IMR-90 (cell line): ENCODE data around the gene ZNF23. TPM values are rescaled to one million over a fixed set of nuclear protein-coding genes. Genes with fewer than 3 reads are reported as not detected.

Experiments used
- ATAC-seq: fragments of 200-7000 bp; cut with Tn5 transposase; 2 replicates; pipeline ENCODE4 v1.9.1; 2020; ENCODE audit warnings: low read depth, mild to moderate bottlenecking, moderate library complexity
- BruUV-seq: library from RNA; stranded (reverse); fragments of 400-500 nt; replicated peaks from 2 replicates; lab custom pipeline; 2021; lab: Mats Ljungman, UMichigan
- CTCF ChIA-PET: fragments of 300-600 bp; formaldehyde crosslinking; extraction: SDS; loops from one replicate; lab custom pipeline; 2021; ENCODE audit warnings: antibody characterized with exemption; lab: Yijun Ruan, JAX
- POLR2A ChIA-PET: fragments of 300-600 bp; sonication (Branson Sonifier 250); formaldehyde crosslinking; loops from one replicate; lab custom pipeline; 2022; ENCODE audit warnings: antibody characterized with exemption; ENCODE audit not compliant: unreplicated experiment; lab: Charles Lee
- DNase-seq: peaks from one replicate; pipeline ENCODE4 v3.0.0; 2013
- H2AFZ ChIP-seq: replicated peaks from 2 replicates; pipeline ENCODE3; 2013; ENCODE audit warnings: low read length, mild to moderate bottlenecking; ENCODE audit not compliant: poor library complexity
- H2AK5ac ChIP-seq: 2 replicates; pipeline ENCODE4 v1.6.1; 2013; ENCODE audit warnings: low read depth, low read length, inconsistent platforms
- H2AK9ac ChIP-seq: replicated peaks from 2 replicates; pipeline ENCODE3; 2013; ENCODE audit warnings: mild to moderate bottlenecking, low read depth, low read length, moderate library complexity; ENCODE audit not compliant: poor library complexity
- H2BK120ac ChIP-seq: 2 replicates; pipeline ENCODE4 v1.6.1; 2013; ENCODE audit warnings: low read depth, low read length, inconsistent platforms
- H2BK15ac ChIP-seq: 3 replicates; pipeline ENCODE4 v1.6.1; 2013; ENCODE audit warnings: low read depth, low read length, inconsistent platforms
- H2BK20ac ChIP-seq: 2 replicates; pipeline ENCODE4 v1.6.1; 2013; ENCODE audit warnings: low read depth, mild to moderate bottlenecking, inconsistent platforms, low read length, moderate library complexity
- H2BK5ac ChIP-seq: 2 replicates; pipeline ENCODE4 v1.6.1; 2013; ENCODE audit warnings: mild to moderate bottlenecking, low read depth, low read length, inconsistent platforms; ENCODE audit not compliant: poor library complexity, severe bottlenecking
- H3K14ac ChIP-seq: replicated peaks from 2 replicates; pipeline ENCODE4 v1.6.1; 2013; ENCODE audit warnings: low read depth, low read length, inconsistent platforms
- H3K18ac ChIP-seq: 2 replicates; pipeline ENCODE4 v1.6.1; 2013; ENCODE audit warnings: low read depth, low read length, control low read depth
- H3K23ac ChIP-seq: 2 replicates; pipeline ENCODE4 v1.6.1; 2013; ENCODE audit warnings: low read depth, low read length, inconsistent platforms
- H3K27ac ChIP-seq: 2 replicates; pipeline ENCODE4 v1.5.1; 2013; ENCODE audit warnings: mild to moderate bottlenecking, control low read depth, low read length; ENCODE audit not compliant: insufficient read depth
- H3K27me3 ChIP-seq: 2 replicates; pipeline ENCODE4 v1.6.1; 2013; ENCODE audit warnings: low read length; ENCODE audit not compliant: control insufficient read depth, insufficient read depth
- H3K36me3 ChIP-seq: 2 replicates; pipeline ENCODE4 v1.6.1; 2013; ENCODE audit warnings: low read length, mixed read lengths; ENCODE audit not compliant: control insufficient read depth, insufficient read depth
- H3K4ac ChIP-seq: 2 replicates; pipeline ENCODE4 v1.6.1; 2013; ENCODE audit warnings: low read depth, low read length, inconsistent platforms
- H3K4me1 ChIP-seq: 2 replicates; pipeline ENCODE4 v1.6.1; 2013; ENCODE audit warnings: low read length, mixed read lengths; ENCODE audit not compliant: control insufficient read depth, insufficient read depth
- H3K4me2 ChIP-seq: 2 replicates; pipeline ENCODE4 v1.6.1; 2013; ENCODE audit warnings: low read depth, mild to moderate bottlenecking, control low read depth, low read length, moderate library complexity
- H3K4me3 ChIP-seq: 2 replicates; pipeline ENCODE4 v1.5.1; 2013; ENCODE audit warnings: low read depth, mild to moderate bottlenecking, control low read depth, low read length, moderate library complexity; ENCODE audit not compliant: insufficient read depth
- H3K56ac ChIP-seq: 2 replicates; pipeline ENCODE4 v1.6.1; 2013; ENCODE audit warnings: low read length, inconsistent platforms; ENCODE audit not compliant: insufficient read depth; ENCODE audit errors: extremely low read depth
- H3K79me1 ChIP-seq, 2 experiments: 2 replicates each; pipeline ENCODE4 v1.6.1; 2013; ENCODE audit warnings: low read length in 2 of 2, inconsistent platforms in 1 of 2, low read depth in 1 of 2
- H3K9ac ChIP-seq: 2 replicates; pipeline ENCODE4 v1.6.1; 2013; ENCODE audit warnings: low read depth, low read length, control low read depth
- H3K9me1 ChIP-seq: 2 replicates; pipeline ENCODE4 v1.6.1; 2013; ENCODE audit warnings: low read length, inconsistent platforms; ENCODE audit not compliant: insufficient read depth
- H3K9me3 ChIP-seq: 2 replicates; pipeline ENCODE4 v1.6.1; 2013; ENCODE audit warnings: low read length; ENCODE audit not compliant: control insufficient read depth, insufficient read depth
- H4K20me1 ChIP-seq: 2 replicates; pipeline ENCODE4 v1.6.1; 2013; ENCODE audit warnings: low read length, inconsistent platforms; ENCODE audit not compliant: insufficient read depth
- H4K5ac ChIP-seq: 2 replicates; pipeline ENCODE4 v1.6.1; 2013; ENCODE audit warnings: mild to moderate bottlenecking, low read depth, low read length, control low read depth
- H4K8ac ChIP-seq, 2 experiments: 2 replicates each; pipeline ENCODE4 v1.6.1; 2013; ENCODE audit warnings: low read depth in 2 of 2, low read length in 2 of 2, control low read depth in 1 of 2, inconsistent platforms in 1 of 2
- H4K91ac ChIP-seq: 2 replicates; pipeline ENCODE4 v1.6.1; 2013; ENCODE audit warnings: low read depth, low read length, inconsistent platforms; ENCODE audit not compliant: insufficient read depth
- CHD1 ChIP-seq: IDR thresholded peaks from 2 replicates; pipeline ENCODE4 v1.6.1; 2012; ENCODE audit warnings: low read depth, low read length, improper control_type of control experiment
- MAFK ChIP-seq: IDR thresholded peaks from 2 replicates; pipeline ENCODE4 v1.6.1; 2012; ENCODE audit warnings: low read depth, low read length, improper control_type of control experiment
- POLR2A ChIP-seq: IDR thresholded peaks from 2 replicates; pipeline ENCODE4 v1.6.1; 2012; ENCODE audit warnings: mild to moderate bottlenecking, low read depth, low read length
- RCOR1 ChIP-seq: IDR thresholded peaks from 2 replicates; pipeline ENCODE4 v1.6.1; 2012; ENCODE audit warnings: mild to moderate bottlenecking, low read length, improper control_type of control experiment; ENCODE audit not compliant: insufficient replicate concordance
- RFX5 ChIP-seq: IDR thresholded peaks from 2 replicates; pipeline ENCODE4 v1.8.0; 2012; ENCODE audit warnings: low read depth, mild to moderate bottlenecking, low read length, moderate library complexity
- USF2 ChIP-seq: fragments of 150-350 bp; IDR thresholded peaks from 2 replicates; pipeline ENCODE4 v1.6.1; 2017; ENCODE audit warnings: mild to moderate bottlenecking, antibody characterized with exemption, low read length, low read depth
- WGBS, 2 experiments: methylation state at CpG; one replicate each; pipeline versions ENCODE4 v1.1.5 to v1.1.7; 2013; ENCODE audit warnings: missing lambda C conversion rate in 2 of 2; ENCODE audit not compliant: insufficient read length in 1 of 2; ENCODE audit errors: extremely low coverage in 2 of 2; 5-methylcytosine and 5-hydroxymethylcytosine counted together
- dilution Hi-C: fragments of 300-500 bp; cut with HindIII; formaldehyde crosslinking; loops from one replicate; pipeline ENCODE4 v1.14.3; 2018; ENCODE audit warnings: low sequenced_read_pairs; ENCODE audit not compliant: unreplicated experiment
- in situ Hi-C: fragments of 300-500 bp; cut with MboI; formaldehyde crosslinking; loops from 3 replicates; pipeline ENCODE4 v1.14.3; 2019; ENCODE audit warnings: low sequenced_read_pairs, inconsistent platforms, mixed read lengths
- intact Hi-C: fragments of 100-400 bp; cut with micrococcal nuclease; formaldehyde crosslinking; loops from 2 replicates; pipeline ENCODE4 v1.10.0; 2022
- polyA plus RNA-seq, 3 experiments: library from polyadenylated mRNA; depleted of rRNA; stranded (reverse); fragments of >200 nt; gene quantifications; 2 replicates each; pipeline ENCODE4 v1.2.3, GENCODE V29; 2012; ENCODE audit warnings: low replicate concordance in 1 of 3
- total RNA-seq: library from RNA; depleted of rRNA; stranded (reverse); fragments of >200 nt; gene quantifications from 2 replicates; pipeline ENCODE4 v1.2.3, GENCODE V29; 2012

Gene ZNF23
- total and polyA plus RNA-seq, 2 of the 4 experiments (the other 2 are of a cell fraction): 7.5 to 8.8 TPM

DNA sequence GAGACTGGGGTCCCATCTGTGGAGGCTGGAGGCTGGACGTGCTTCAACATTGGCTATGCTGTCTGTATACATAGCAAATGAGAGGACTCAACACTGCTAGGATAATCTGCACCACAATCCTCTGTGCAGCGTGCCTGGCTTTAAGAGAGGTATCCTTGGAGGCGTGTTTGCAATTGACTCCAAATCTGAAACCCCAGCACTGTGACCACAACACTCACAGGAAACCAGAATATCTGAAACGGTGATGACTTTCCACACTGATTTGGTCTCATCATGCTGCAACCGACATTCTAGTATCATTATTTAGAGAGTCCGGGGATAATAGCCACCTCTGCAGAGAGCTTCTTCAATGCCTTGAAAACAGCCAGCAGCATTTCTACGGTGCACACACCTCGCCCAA, 55.3 kb downstream of the ZNF23 start:
- Histone ChIP-seq H3K4me1 (no peaks in the 10 kb centered on the region), H3K27ac (no peak overlapping the region), H2AK5ac (no peak overlapping the region), H3K9me1 (no peaks in the 10 kb centered on the region), H4K5ac (no peak overlapping the region), H2BK5ac (no peak overlapping the region), H3K4me2 (no peak overlapping the region), H3K9me3 (no peaks in the 10 kb centered on the region), H3K14ac (no peak overlapping the region), H3K9ac (no peak overlapping the region), H4K91ac (no peak overlapping the region), H2AFZ (no peak overlapping the region), H2AK9ac (no peak overlapping the region), H3K18ac (no peak overlapping the region), H4K20me1 (no peaks in the 10 kb centered on the region), H3K79me1 (no peaks in the 10 kb centered on the region), H3K36me3 (no peaks in the 10 kb centered on the region), H2BK15ac (no peak overlapping the region), H3K23ac (no peak overlapping the region), H2BK120ac (no peak overlapping the region), H3K4ac (no peak overlapping the region), H4K8ac (no peak overlapping the region), H3K27me3 (peaks cover 14% of the 10 kb centered on the region), H3K4me3 (no peak overlapping the region), H2BK20ac (no peak overlapping the region), H3K56ac (no peak overlapping the region)
- intact Hi-C loops (no loop called here), in situ Hi-C loops (no loop called here), dilution Hi-C loops (no loop called here)
- no peak for ATAC-seq
- TF ChIP-seq RCOR1 (no peak), CHD1 (no peak), RFX5 (no peak), POLR2A (no peak), MAFK (no peak), USF2 (no peak)
- no peak for DNase-seq
- CTCF ChIA-PET: no interaction called here
- BruUV-seq: no TSS peak
- POLR2A ChIA-PET: no interaction called here
- WGBS, 2 experiments: 66% methylated on average over 4 of the region's 8 CpGs; no CpG with 5 or more reads in 1 of the 2 experiments
